HepG2 (cell line): Measurements from ENCODE around the gene PPARA. TPM values are rescaled to one million over a fixed set of nuclear protein-coding genes. Genes with fewer than 3 reads are reported as not detected.
A peak's percentile ranks its signal among the peaks of the same experiment; 100 is the strongest.

ENCODE experiments used
- BCL6 ChIP-seq: IDR thresholded peaks from 2 replicates; pipeline ENCODE4 v1.6.1; 2016; ENCODE audit warnings: missing genetic modification reagents, missing compliant biosample characterization
- NBN ChIP-seq: fragments of 450-650 bp; conservative IDR thresholded peaks from 2 replicates; pipeline ENCODE4 v1.6.1; 2017
- PCBP2 ChIP-seq: fragments of 200-400 bp; formaldehyde crosslinking; optimal IDR thresholded peaks from 2 replicates; pipeline ENCODE3; 2018; ENCODE audit warnings: low read length, low read depth; ENCODE audit not compliant: poor library complexity, severe bottlenecking
- SALL2 ChIP-seq: sonication (generic); formaldehyde crosslinking; IDR thresholded peaks from 2 replicates; pipeline ENCODE4 v1.8.1; 2023; ENCODE audit warnings: mild to moderate bottlenecking, missing genetic modification reagents, inconsistent platforms
- SMAD9 ChIP-seq: sonication (generic); formaldehyde crosslinking; IDR thresholded peaks from 2 replicates; pipeline ENCODE4 v1.5.1; 2020; ENCODE audit warnings: mild to moderate bottlenecking, missing genetic modification reagents
- TARDBP ChIP-seq: sonication (generic); formaldehyde crosslinking; IDR thresholded peaks from 2 replicates; pipeline ENCODE4 v1.8.0; 2022; ENCODE audit warnings: mild to moderate bottlenecking, missing genetic modification reagents
- TBX3 ChIP-seq: fragments of 450-650 bp; IDR thresholded peaks from 2 replicates; pipeline ENCODE4 v1.6.1; 2017; ENCODE audit warnings: antibody characterized with exemption, mild to moderate bottlenecking, inconsistent platforms, borderline replicate concordance
- TMF1 ChIP-seq: sonication (generic); formaldehyde crosslinking; IDR thresholded peaks from 2 replicates; pipeline ENCODE4 v1.8.1; 2022; ENCODE audit warnings: low read depth, missing genetic modification reagents
- ZNF33A ChIP-seq: sonication (generic); formaldehyde crosslinking; IDR thresholded peaks from 2 replicates; pipeline ENCODE4 v1.5.1; 2020; ENCODE audit warnings: missing genetic modification reagents, mild to moderate bottlenecking, moderate library complexity, borderline replicate concordance
- ZNF446 ChIP-seq: sonication (generic); formaldehyde crosslinking; IDR thresholded peaks from 2 replicates; pipeline ENCODE4 v1.5.0; 2020; ENCODE audit warnings: mild to moderate bottlenecking, missing genetic modification reagents
- polyA plus RNA-seq, 8 experiments: library from polyadenylated mRNA; depleted of rRNA in 3 of 8; stranded (reverse) in 7 of 8; unstranded in 1 of 8; fragments of >200 nt; fragmentation: Illumina TruSeq in 4 of 8; extraction: Trizol in 4 of 8; gene quantifications; 2 replicates each; pipeline versions ENCODE4 v1.2.1 to v1.2.3, GENCODE V29; 2011 to 2016; ENCODE audit warnings: low read depth in 4 of 8, missing spikeins in 1 of 8, mixed read lengths in 1 of 8; ENCODE audit not compliant: insufficient read depth in 1 of 8
- total RNA-seq, 5 experiments: library from RNA; depleted of rRNA; stranded (reverse); fragments of >200 nt; fragmentation: Illumina TruSeq; extraction: Trizol; gene quantifications; 2 replicates each; pipeline ENCODE4 v1.2.3, GENCODE V29; 2016; ENCODE audit warnings: low read depth in 1 of 5
- TF ChIP-seq, protein P1 (sequence below): IDR thresholded peaks from 2 replicates; pipeline ENCODE4 v1.6.1; 2016; ENCODE audit warnings: missing biosample characterization, missing genetic modification reagents, low read depth
- TF ChIP-seq, protein P2 (sequence below): IDR thresholded peaks from 2 replicates; pipeline ENCODE4 v1.6.1; 2016; ENCODE audit warnings: low read depth, missing genetic modification reagents, missing compliant biosample characterization
- TF ChIP-seq, protein P3 (sequence below): sonication (generic); formaldehyde crosslinking; IDR thresholded peaks from 2 replicates; pipeline ENCODE4 v1.4.0; 2020; ENCODE audit warnings: missing genetic modification reagents, borderline replicate concordance
- TF ChIP-seq, protein P4 (sequence below): sonication (generic); formaldehyde crosslinking; IDR thresholded peaks from 2 replicates; pipeline ENCODE4; 2020; ENCODE audit warnings: missing genetic modification reagents, mild to moderate bottlenecking, borderline replicate concordance

PPARA gene
- total and polyA plus RNA-seq, 2 of the 13 experiments (the other 11 are each of a cell fraction or from before 2014, with no cell fraction given), result 18.2 to 24.7 TPM

DNA sequence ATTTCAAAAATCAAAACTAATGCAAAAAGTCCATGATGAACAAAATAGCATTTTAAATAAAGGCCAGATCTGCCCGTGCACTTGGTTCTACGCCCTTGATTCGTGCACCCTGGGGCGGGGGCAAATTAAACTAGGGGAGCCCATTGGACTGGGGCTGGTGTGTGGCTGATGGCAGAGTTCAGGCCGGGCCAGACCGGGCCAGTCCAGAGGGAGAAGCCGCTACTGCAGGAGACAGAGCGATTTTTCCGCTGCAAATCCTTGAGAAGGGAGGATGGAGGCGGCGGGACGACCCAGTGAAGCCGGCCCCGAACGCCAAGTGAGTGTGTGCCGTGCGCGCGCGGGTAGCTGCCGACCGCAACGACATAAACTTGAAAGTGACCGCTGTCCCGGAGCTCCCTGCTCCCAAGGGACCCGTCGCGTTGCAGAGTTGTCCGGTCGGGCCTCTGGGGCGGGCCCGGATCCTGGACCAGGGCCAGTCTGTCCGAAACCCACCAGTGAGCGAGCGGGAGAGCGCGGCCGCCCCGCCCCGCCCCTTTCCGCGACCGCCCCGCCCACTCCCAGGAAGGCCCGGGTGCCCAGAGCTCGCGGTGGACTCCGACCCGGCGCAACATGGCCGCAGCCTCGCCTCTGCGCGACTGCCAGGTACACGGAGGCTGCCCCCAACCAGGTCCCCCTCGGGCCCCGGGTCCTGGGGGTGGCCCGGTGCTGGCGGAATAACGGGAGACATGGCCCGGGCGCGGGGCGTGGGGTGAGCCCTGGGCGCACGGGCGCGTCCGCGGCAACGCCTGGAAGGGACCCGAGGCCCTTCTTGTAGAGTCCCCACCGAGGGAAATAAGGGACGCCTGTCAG lies 117.3 kb downstream of the PPARA start, which contains the start of gene TTC38 (continued):
- TF ChIP-seq, protein P1, sequence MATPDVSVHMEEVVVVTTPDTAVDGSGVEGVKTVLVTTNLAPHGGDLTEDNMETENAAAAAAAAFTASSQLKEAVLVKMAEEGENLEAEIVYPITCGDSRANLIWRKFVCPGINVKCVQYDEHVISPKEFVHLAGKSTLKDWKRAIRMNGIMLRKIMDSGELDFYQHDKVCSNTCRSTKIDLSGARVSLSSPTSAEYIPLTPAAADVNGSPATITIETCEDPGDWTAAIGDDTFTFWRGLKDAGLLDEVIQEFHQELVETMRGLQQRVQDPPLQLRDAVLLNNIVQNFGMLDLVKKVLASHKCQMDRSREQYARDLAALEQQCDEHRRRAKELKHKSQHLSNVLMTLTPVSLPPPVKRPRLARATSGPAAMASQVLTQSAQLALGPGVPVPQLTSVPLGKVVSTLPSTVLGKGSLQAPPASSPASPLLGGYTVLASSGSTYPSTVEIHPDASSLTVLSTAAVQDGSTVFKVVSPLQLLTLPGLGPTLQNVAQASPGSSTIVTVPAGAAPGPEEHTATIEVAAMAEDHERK (CRISPR knock-in tag), result no peak
- TF ChIP-seq ZNF33A (CRISPR knock-in tag) (no peak), SMAD9 (CRISPR knock-in tag) (no peak), ZNF446 (no peak; the same call in 1 of the 2 replicates), TARDBP (peak; percentile 56; the same call in 1 of the 2 replicates), SALL2 (CRISPR knock-in tag) (no peak; the same call in 1 of the 2 replicates), NBN (no peak), BCL6 (CRISPR knock-in tag) (peak; percentile 76; the same call in 1 of the 2 replicates), TBX3 (no peak), TMF1 (CRISPR knock-in tag) (peak; percentile 78; the same call in 1 of the 2 replicates), PCBP2 (no peak)
- TF ChIP-seq, protein P2, sequence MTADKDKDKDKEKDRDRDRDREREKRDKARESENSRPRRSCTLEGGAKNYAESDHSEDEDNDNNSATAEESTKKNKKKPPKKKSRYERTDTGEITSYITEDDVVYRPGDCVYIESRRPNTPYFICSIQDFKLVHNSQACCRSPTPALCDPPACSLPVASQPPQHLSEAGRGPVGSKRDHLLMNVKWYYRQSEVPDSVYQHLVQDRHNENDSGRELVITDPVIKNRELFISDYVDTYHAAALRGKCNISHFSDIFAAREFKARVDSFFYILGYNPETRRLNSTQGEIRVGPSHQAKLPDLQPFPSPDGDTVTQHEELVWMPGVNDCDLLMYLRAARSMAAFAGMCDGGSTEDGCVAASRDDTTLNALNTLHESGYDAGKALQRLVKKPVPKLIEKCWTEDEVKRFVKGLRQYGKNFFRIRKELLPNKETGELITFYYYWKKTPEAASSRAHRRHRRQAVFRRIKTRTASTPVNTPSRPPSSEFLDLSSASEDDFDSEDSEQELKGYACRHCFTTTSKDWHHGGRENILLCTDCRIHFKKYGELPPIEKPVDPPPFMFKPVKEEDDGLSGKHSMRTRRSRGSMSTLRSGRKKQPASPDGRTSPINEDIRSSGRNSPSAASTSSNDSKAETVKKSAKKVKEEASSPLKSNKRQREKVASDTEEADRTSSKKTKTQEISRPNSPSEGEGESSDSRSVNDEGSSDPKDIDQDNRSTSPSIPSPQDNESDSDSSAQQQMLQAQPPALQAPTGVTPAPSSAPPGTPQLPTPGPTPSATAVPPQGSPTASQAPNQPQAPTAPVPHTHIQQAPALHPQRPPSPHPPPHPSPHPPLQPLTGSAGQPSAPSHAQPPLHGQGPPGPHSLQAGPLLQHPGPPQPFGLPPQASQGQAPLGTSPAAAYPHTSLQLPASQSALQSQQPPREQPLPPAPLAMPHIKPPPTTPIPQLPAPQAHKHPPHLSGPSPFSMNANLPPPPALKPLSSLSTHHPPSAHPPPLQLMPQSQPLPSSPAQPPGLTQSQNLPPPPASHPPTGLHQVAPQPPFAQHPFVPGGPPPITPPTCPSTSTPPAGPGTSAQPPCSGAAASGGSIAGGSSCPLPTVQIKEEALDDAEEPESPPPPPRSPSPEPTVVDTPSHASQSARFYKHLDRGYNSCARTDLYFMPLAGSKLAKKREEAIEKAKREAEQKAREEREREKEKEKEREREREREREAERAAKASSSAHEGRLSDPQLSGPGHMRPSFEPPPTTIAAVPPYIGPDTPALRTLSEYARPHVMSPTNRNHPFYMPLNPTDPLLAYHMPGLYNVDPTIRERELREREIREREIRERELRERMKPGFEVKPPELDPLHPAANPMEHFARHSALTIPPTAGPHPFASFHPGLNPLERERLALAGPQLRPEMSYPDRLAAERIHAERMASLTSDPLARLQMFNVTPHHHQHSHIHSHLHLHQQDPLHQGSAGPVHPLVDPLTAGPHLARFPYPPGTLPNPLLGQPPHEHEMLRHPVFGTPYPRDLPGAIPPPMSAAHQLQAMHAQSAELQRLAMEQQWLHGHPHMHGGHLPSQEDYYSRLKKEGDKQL (CRISPR knock-in tag), result 0 out of 2 replicates have a peak, but pooled peaks have one; percentile 29
- TF ChIP-seq, protein P3, sequence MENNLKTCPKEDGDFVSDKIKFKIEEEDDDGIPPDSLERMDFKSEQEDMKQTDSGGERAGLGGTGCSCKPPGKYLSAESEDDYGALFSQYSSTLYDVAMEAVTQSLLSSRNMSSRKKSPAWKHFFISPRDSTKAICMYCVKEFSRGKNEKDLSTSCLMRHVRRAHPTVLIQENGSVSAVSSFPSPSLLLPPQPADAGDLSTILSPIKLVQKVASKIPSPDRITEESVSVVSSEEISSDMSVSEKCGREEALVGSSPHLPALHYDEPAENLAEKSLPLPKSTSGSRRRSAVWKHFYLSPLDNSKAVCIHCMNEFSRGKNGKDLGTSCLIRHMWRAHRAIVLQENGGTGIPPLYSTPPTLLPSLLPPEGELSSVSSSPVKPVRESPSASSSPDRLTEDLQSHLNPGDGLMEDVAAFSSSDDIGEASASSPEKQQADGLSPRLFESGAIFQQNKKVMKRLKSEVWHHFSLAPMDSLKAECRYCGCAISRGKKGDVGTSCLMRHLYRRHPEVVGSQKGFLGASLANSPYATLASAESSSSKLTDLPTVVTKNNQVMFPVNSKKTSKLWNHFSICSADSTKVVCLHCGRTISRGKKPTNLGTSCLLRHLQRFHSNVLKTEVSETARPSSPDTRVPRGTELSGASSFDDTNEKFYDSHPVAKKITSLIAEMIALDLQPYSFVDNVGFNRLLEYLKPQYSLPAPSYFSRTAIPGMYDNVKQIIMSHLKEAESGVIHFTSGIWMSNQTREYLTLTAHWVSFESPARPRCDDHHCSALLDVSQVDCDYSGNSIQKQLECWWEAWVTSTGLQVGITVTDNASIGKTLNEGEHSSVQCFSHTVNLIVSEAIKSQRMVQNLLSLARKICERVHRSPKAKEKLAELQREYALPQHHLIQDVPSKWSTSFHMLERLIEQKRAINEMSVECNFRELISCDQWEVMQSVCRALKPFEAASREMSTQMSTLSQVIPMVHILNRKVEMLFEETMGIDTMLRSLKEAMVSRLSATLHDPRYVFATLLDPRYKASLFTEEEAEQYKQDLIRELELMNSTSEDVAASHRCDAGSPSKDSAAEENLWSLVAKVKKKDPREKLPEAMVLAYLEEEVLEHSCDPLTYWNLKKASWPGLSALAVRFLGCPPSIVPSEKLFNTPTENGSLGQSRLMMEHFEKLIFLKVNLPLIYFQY (CRISPR knock-in tag), result peak; percentile 96
- TF ChIP-seq, protein P4, sequence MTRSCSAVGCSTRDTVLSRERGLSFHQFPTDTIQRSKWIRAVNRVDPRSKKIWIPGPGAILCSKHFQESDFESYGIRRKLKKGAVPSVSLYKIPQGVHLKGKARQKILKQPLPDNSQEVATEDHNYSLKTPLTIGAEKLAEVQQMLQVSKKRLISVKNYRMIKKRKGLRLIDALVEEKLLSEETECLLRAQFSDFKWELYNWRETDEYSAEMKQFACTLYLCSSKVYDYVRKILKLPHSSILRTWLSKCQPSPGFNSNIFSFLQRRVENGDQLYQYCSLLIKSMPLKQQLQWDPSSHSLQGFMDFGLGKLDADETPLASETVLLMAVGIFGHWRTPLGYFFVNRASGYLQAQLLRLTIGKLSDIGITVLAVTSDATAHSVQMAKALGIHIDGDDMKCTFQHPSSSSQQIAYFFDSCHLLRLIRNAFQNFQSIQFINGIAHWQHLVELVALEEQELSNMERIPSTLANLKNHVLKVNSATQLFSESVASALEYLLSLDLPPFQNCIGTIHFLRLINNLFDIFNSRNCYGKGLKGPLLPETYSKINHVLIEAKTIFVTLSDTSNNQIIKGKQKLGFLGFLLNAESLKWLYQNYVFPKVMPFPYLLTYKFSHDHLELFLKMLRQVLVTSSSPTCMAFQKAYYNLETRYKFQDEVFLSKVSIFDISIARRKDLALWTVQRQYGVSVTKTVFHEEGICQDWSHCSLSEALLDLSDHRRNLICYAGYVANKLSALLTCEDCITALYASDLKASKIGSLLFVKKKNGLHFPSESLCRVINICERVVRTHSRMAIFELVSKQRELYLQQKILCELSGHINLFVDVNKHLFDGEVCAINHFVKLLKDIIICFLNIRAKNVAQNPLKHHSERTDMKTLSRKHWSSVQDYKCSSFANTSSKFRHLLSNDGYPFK (CRISPR knock-in tag), result 0 out of 2 replicates have a peak, but pooled peaks have one; percentile 18
